Measurements from ENCODE around the gene EEFSEC. TPM values are rescaled to one million over a fixed set of nuclear protein-coding genes. Genes with fewer than 3 reads are reported as not detected.

Gene EEFSEC
- total RNA-seq, 1 experiment from 2014 or later, result 37.7 TPM

- Mint-ChIP-seq H3K27me3 (ENCODE audit: unreplicated experiment) (no peaks in the 10 kb centered on the region), H3K4me3 (ENCODE audit: low read depth, unreplicated experiment) (no peak overlapping the region), H3K4me1 (ENCODE audit: low read depth, unreplicated experiment) (peaks cover 41% of the 10 kb centered on the region), H3K27ac (ENCODE audit: unreplicated experiment) (no peak overlapping the region), H3K9me3 (ENCODE audit: low read depth, unreplicated experiment) (no peaks in the 10 kb centered on the region), H3K36me3 (ENCODE audit: insufficient read depth, unreplicated experiment) (peaks cover 55% of the 10 kb centered on the region)
- TF ChIP-seq, protein P1, sequence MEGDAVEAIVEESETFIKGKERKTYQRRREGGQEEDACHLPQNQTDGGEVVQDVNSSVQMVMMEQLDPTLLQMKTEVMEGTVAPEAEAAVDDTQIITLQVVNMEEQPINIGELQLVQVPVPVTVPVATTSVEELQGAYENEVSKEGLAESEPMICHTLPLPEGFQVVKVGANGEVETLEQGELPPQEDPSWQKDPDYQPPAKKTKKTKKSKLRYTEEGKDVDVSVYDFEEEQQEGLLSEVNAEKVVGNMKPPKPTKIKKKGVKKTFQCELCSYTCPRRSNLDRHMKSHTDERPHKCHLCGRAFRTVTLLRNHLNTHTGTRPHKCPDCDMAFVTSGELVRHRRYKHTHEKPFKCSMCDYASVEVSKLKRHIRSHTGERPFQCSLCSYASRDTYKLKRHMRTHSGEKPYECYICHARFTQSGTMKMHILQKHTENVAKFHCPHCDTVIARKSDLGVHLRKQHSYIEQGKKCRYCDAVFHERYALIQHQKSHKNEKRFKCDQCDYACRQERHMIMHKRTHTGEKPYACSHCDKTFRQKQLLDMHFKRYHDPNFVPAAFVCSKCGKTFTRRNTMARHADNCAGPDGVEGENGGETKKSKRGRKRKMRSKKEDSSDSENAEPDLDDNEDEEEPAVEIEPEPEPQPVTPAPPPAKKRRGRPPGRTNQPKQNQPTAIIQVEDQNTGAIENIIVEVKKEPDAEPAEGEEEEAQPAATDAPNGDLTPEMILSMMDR (IDR thresholded peaks at IDR 0.05; ENCODE audit: unreplicated experiment), result no peak
- BruUV-seq (replicated peaks), result no TSS peak
- CTCF ChIA-PET, result interaction anchor here (1.3 kb wide), 1 partner anchor 9 kb away, joined by 7 read pairs; the partner anchor contains the start of gene RUVBL1
- DNase-seq, result no peak
- intact Hi-C loops (cut with micrococcal nuclease; ENCODE audit: unreplicated experiment), result no loop called here
Observed at GRCh38 chr3:128113817-128114794, 39.2 kb upstream of the EEFSEC start.

DNA sequence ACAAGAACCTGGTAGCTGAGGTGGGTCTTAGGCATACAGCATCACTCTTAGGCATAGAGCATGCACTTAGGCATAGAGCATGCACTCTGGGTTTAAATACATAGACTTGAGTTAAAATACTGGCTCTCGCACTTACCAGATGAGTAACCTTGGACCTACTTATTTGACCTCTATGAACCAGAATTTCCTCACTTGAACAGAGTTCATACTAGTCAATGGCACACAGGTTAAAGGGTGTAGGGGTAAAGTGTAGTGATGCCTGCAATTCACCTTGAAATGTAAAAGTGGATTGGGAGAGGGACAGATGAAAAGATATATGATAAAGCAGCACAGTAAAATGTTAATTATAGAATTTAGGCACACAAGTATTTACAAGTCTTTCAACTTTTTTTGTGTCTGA lies 31.3 kb upstream of the EEFSEC start:
- CTCF ChIA-PET, result interaction anchor here (0.6 to 2.9 kb wide), 5 partner anchors 11 to 336 kb away, joined by 3 to 15 read pairs (median 6); partner anchors contain the start of gene EEFSEC
- Mint-ChIP-seq H3K27ac (ENCODE audit: unreplicated experiment) (peak overlapping the region; percentile 25), H3K36me3 (ENCODE audit: insufficient read depth, unreplicated experiment) (peaks cover 54% of the 10 kb centered on the region), H3K27me3 (ENCODE audit: unreplicated experiment) (no peaks in the 10 kb centered on the region), H3K9me3 (ENCODE audit: low read depth, unreplicated experiment) (no peaks in the 10 kb centered on the region), H3K4me3 (ENCODE audit: low read depth, unreplicated experiment) (peak overlapping the region; percentile 100), H3K4me1 (ENCODE audit: low read depth, unreplicated experiment) (peaks cover 39% of the 10 kb centered on the region)
- DNase-seq, result no peak
- TF ChIP-seq, protein P1 (IDR thresholded peaks at IDR 0.05; ENCODE audit: unreplicated experiment), result no peak
- BruUV-seq (replicated peaks), result no TSS peak
- intact Hi-C loops (cut with micrococcal nuclease; ENCODE audit: unreplicated experiment), result loop anchor here (2.0 kb wide), 1 partner anchor 31 kb away; the partner anchor contains the start of gene EEFSEC

DNA sequence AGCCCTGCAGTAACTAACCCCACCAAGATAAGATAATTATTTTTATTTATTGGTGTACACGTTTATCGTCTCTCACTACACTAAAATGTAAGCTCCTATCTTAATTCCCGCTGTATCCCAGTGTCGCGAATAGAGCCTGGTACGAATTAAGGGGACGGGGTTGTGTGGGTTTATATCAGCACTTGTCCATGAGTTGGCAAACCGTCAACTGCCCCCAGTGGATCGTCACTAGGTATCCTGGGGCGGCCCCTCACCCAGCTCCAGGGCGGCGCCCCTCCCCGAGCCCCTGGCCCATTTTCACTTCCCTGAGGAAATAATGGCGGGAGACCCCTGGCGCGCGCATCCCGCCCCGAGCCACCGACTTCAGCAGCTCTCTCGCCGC lies 30.1 kb upstream of the EEFSEC start:
- Mint-ChIP-seq H3K4me3 (ENCODE audit: low read depth, unreplicated experiment) (peak overlapping the region; percentile 100), H3K4me1 (ENCODE audit: low read depth, unreplicated experiment) (peaks cover 35% of the 10 kb centered on the region), H3K27me3 (ENCODE audit: unreplicated experiment) (no peaks in the 10 kb centered on the region), H3K27ac (ENCODE audit: unreplicated experiment) (peak overlapping the region; percentile 96), H3K36me3 (ENCODE audit: insufficient read depth, unreplicated experiment) (peaks cover 45% of the 10 kb centered on the region), H3K9me3 (ENCODE audit: low read depth, unreplicated experiment) (no peaks in the 10 kb centered on the region)
- TF ChIP-seq, protein P1 (IDR thresholded peaks at IDR 0.05; ENCODE audit: unreplicated experiment), result no peak
- DNase-seq, result no peak
- intact Hi-C loops (cut with micrococcal nuclease; ENCODE audit: unreplicated experiment), result loop anchor here (2.0 kb wide), 1 partner anchor 30 kb away; the partner anchor contains the start of gene EEFSEC
- CTCF ChIA-PET, result interaction anchor here (0.8 to 2.9 kb wide), 8 partner anchors 9 to 548 kb away, joined by 3 to 15 read pairs (median 5); partner anchors contain the start of gene EEFSEC
- BruUV-seq (replicated peaks), result no TSS peak

GRCh38 chr3:128123538-128124368 lies 29.5 kb upstream of the EEFSEC start, which contains the start of gene RUVBL1:
TSS of gene RUVBL1 (minus strand) at chr3:128123812. CDS start at chr3:128123724, 88 bp downstream.
- intact Hi-C loops (cut with micrococcal nuclease; ENCODE audit: unreplicated experiment), result loop anchor here (2.0 kb wide), 1 partner anchor 29 kb away; the partner anchor contains the start of gene EEFSEC
- TF ChIP-seq, protein P1 (IDR thresholded peaks at IDR 0.05; ENCODE audit: unreplicated experiment), result no peak
- H3K4me1 Mint-ChIP-seq (ENCODE audit: low read depth, unreplicated experiment), result peaks cover 29% of the 10 kb centered on the region
- BruUV-seq (replicated peaks), result no TSS peak
- peak within 1 kb of the TSS; percentile 96 for H3K27ac Mint-ChIP-seq (ENCODE audit: unreplicated experiment)
- CTCF ChIA-PET, result interaction anchor here (0.5 to 2.9 kb wide), 7 partner anchors 10 to 863 kb away, joined by 3 to 15 read pairs (median 6); no protein-coding TSS in a partner anchor
- DNase-seq, result peak; percentile 100
- peaks cover 40% of the 10 kb centered on the region for H3K36me3 Mint-ChIP-seq (ENCODE audit: insufficient read depth, unreplicated experiment)
- H3K4me3 Mint-ChIP-seq (ENCODE audit: low read depth, unreplicated experiment), result peak within 1 kb of the TSS; percentile 100
- H3K9me3 Mint-ChIP-seq (ENCODE audit: low read depth, unreplicated experiment), result no peaks in the 10 kb centered on the region
- peaks cover 6% of the 10 kb centered on the region for H3K27me3 Mint-ChIP-seq (ENCODE audit: unreplicated experiment)

All from Calu3 (cell line).